DND-41 (cell line): ENCODE results near the gene SCRG1.

Experiments
- ATAC-seq: fragments of 200-7000 bp; cut with Tn5 transposase; 3 replicates; pipeline ENCODE4 v1.9.1; 2021; ENCODE audit warnings: low read depth; ENCODE audit not compliant: insufficient read depth
- DNase-seq: peaks from one replicate; pipeline ENCODE4 v3.0.0-alpha.2; 2020
- H2AFZ ChIP-seq: 2 replicates; pipeline ENCODE4 v1.6.0; 2012; ENCODE audit warnings: low read depth, low read length
- H3K27ac ChIP-seq: 2 replicates; pipeline ENCODE4 v1.5.1; 2012; ENCODE audit warnings: low read length, inconsistent platforms
- H3K27me3 ChIP-seq: fragments of 200-600 bp; sonication (generic); 2 replicates; pipeline ENCODE4 v1.6.0; 2012; ENCODE audit warnings: low read length, mild to moderate bottlenecking, inconsistent platforms; ENCODE audit not compliant: insufficient read depth, poor library complexity
- H3K36me3 ChIP-seq: 2 replicates; pipeline ENCODE4 v1.5.1; 2012; ENCODE audit warnings: low read length, inconsistent platforms; ENCODE audit not compliant: insufficient read depth
- H3K4me1 ChIP-seq: 2 replicates; pipeline ENCODE4 v1.5.1; 2012; ENCODE audit warnings: mild to moderate bottlenecking, low read length; ENCODE audit not compliant: insufficient read depth
- H3K4me2 ChIP-seq: 2 replicates; pipeline ENCODE4 v1.6.0; 2012; ENCODE audit warnings: mild to moderate bottlenecking, moderate library complexity, low read length, inconsistent platforms; ENCODE audit not compliant: insufficient read depth
- H3K4me3 ChIP-seq, 2 experiments: fragments of 200-600 bp in 1 of 2; shearing (Covaris generic) in 1 of 2; 2 replicates each; pipeline ENCODE4 v1.5.1; 2012 to 2016; ENCODE audit warnings: inconsistent platforms in 2 of 2, low read length in 2 of 2, mild to moderate bottlenecking in 2 of 2, low read depth in 1 of 2, moderate library complexity in 1 of 2
- H3K79me2 ChIP-seq: 2 replicates; pipeline ENCODE4 v1.6.0; 2012; ENCODE audit warnings: low read length, inconsistent platforms; ENCODE audit not compliant: insufficient read depth
- H3K9ac ChIP-seq: 2 replicates; pipeline ENCODE4 v1.6.0; 2012; ENCODE audit warnings: low read depth, mild to moderate bottlenecking, inconsistent platforms, low read length, moderate library complexity
- H3K9me3 ChIP-seq: 2 replicates; pipeline ENCODE4 v1.5.1; 2012; ENCODE audit warnings: low read length, moderate library complexity, mild to moderate bottlenecking, inconsistent platforms; ENCODE audit not compliant: insufficient read depth, severe bottlenecking
- H4K20me1 ChIP-seq: 2 replicates; pipeline ENCODE4 v1.6.0; 2012; ENCODE audit warnings: low read length; ENCODE audit not compliant: insufficient read depth
- CTCF ChIP-seq: IDR thresholded peaks from 2 replicates; pipeline ENCODE4 v1.5.1; 2012; ENCODE audit warnings: borderline replicate concordance, low read length, moderate library complexity, mild to moderate bottlenecking; ENCODE audit not compliant: poor library complexity, severe bottlenecking; ENCODE audit errors: extremely low read depth
- EZH2 ChIP-seq: IDR thresholded peaks from 3 replicates; pipeline ENCODE4 v1.6.1; 2012; ENCODE audit warnings: borderline replicate concordance, low read depth, mild to moderate bottlenecking, moderate library complexity, low read length, inconsistent platforms; ENCODE audit not compliant: severe bottlenecking

SCRG1 gene

DNA sequence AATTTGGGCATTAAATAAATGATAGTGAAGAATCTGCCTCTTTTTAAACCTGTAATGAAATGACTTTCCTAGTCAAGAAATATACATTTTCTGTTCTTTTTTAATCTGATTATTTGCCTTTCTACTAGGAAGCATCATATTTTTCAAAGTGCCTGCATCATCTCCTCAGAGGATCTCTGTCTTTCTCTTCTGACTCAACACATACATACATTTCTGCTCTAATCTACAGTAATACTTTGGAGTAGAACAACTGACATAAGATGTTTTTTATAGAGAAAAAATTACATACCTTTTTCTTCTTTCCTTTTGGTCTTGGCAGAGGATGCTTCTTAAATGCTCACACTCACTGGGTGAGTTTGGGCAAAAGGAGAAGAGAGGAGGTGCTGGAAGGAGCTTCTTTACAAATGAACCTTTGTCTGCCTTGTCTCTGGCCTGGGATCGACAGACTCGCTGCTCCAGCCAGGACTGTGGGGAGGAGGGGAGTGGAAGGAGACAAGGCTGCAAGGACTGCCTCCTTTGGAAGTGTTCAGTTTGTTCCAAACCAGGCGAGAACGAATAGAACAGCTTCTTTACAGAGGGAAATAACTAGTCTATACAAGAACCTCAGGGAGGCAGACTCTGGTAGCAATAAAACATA lies at the start of gene SCRG1:
Gene SCRG1 (minus strand): TSS at position 338 of the 637 bp plus-strand sequence. CDS start 7,702 bp downstream, outside the sequence.
- no peaks in the 10 kb centered on the region for H3K36me3 ChIP-seq
- no peaks in the 10 kb centered on the region for H3K9me3 ChIP-seq
- H3K4me3 ChIP-seq, result no peak within 1 kb of the TSS
- H3K4me2 ChIP-seq, result no peak within 1 kb of the TSS
- no peak within 1 kb of the TSS for H2AFZ ChIP-seq
- DNase-seq (no peak), ATAC-seq (no peak)
- no peaks in the 10 kb centered on the region for H3K27me3 ChIP-seq
- H3K27ac ChIP-seq, result no peak within 1 kb of the TSS
- TF ChIP-seq EZH2, result no peak
- TF ChIP-seq CTCF, result no peak
- H3K79me2 ChIP-seq, result no peaks in the 10 kb centered on the region
- H3K4me1 ChIP-seq, result no peaks in the 10 kb centered on the region
- no peaks in the 10 kb centered on the region for H4K20me1 ChIP-seq
- no peak within 1 kb of the TSS for H3K9ac ChIP-seq

GRCh38 chr4:173448103-173448502 lies 49.2 kb upstream of the SCRG1 start:
- H3K27ac ChIP-seq, result no peak overlapping the region
- TF ChIP-seq CTCF (no peak), EZH2 (no peak)
- no peaks in the 10 kb centered on the region for H3K27me3 ChIP-seq
- H3K9ac ChIP-seq, result no peak overlapping the region
- DNase-seq (no peak), ATAC-seq (no peak)
- H3K4me2 ChIP-seq, result no peak overlapping the region
- no peaks in the 10 kb centered on the region for H3K36me3 ChIP-seq
- no peaks in the 10 kb centered on the region for H4K20me1 ChIP-seq
- H3K9me3 ChIP-seq, result no peaks in the 10 kb centered on the region
- H3K79me2 ChIP-seq, result no peaks in the 10 kb centered on the region
- H3K4me3 ChIP-seq, result no peak overlapping the region
- H2AFZ ChIP-seq, result no peak overlapping the region
- H3K4me1 ChIP-seq, result no peaks in the 10 kb centered on the region

DNA sequence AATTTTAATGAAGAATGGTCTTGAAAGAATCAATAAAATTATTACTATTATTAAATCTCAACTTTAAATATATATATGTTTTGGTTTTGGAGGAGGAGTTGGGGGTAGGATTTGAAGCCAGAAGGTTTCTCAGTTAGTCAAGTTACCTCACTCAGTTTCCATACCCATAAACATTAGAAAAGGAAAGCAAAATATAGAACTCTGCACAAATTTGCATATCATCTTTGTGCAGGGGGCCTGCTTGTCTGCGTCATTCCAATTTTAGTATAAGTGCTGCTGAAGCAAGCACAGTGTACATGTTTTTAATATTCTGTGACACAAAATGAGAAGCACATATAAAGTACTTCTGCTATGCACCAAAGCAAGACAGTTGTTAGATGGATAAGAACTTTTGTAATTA lies 47.5 kb upstream of the SCRG1 start:
- Histone ChIP-seq H3K4me2 (no peak overlapping the region), H4K20me1 (no peaks in the 10 kb centered on the region), H3K9ac (no peak overlapping the region), H3K9me3 (no peaks in the 10 kb centered on the region), H3K27ac (no peak overlapping the region), H2AFZ (no peak overlapping the region), H3K36me3 (no peaks in the 10 kb centered on the region), H3K4me3 (no peak overlapping the region), H3K79me2 (no peaks in the 10 kb centered on the region), H3K4me1 (peaks cover 5% of the 10 kb centered on the region), H3K27me3 (no peaks in the 10 kb centered on the region)
- DNase-seq, result no peak
- ATAC-seq, result no peak
- no peak for TF ChIP-seq CTCF
- no peak for TF ChIP-seq EZH2
